Endometrial microvascular endothelial cells (primary cell): Measurements from ENCODE around the gene KRT79. TPM values are rescaled to one million over a fixed set of nuclear protein-coding genes. Genes with fewer than 3 reads are reported as not detected.

Experiments
- in situ Hi-C: cut with HindIII; loops from 2 replicates; pipeline ENCODE4 v1.10.0; 2017; ENCODE audit warnings: low sequenced_read_pairs, low pct_unique_long_range_greater_than_20kb; ENCODE audit errors: inconsistent ontology term
- total RNA-seq: library from RNA; depleted of rRNA; stranded (reverse); fragments of >200 nt; gene quantifications from one replicate; pipeline ENCODE4 v1.2.3, GENCODE V29; 2015; ENCODE audit errors: inconsistent ontology term

Gene KRT79
- total RNA-seq: not detected

DNA sequence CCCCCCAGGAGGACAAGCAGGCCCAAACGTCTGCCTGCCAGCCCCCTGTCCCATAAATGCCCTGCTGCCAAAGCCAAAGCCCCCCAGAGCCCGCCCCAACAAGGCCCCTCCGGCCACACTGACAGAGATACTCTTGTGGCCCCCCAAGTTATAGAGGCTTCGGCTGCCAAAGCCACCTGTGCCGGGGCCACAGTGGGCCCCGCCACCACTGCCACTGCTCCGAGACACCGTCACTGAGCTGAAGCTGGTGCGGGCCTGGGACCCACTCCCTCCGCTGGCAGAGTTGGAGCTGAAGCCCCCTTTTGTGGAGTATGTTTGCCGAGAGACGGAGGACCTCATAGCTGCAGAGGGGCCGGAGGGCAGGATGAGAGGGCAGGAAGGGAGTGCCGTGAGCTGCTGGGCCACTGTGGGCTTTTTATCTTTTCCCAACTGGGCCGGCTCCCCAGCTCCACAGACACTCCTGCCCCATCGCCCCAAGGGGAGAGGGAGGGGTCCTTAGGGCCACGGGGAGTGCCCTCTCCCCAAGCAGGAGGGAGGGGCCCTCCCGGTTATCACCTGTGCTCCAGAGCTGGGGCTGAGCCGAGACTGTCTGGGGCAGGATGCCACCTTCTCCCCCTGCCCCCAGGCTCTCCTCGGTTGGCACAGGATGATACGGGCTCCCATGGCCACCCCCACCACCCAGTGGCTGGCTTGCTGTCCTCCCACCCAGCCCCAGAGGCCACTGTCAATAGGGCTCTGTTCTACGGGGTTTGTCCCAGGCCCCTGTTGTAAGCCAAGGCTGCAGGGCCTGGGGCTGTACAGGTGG, at the start of gene KRT79:
TSS of gene KRT79 (minus strand) at position 390 of the 805 bp plus-strand sequence. CDS start at position 339, 51 bp downstream.
- in situ Hi-C loops: no loop called here

DNA sequence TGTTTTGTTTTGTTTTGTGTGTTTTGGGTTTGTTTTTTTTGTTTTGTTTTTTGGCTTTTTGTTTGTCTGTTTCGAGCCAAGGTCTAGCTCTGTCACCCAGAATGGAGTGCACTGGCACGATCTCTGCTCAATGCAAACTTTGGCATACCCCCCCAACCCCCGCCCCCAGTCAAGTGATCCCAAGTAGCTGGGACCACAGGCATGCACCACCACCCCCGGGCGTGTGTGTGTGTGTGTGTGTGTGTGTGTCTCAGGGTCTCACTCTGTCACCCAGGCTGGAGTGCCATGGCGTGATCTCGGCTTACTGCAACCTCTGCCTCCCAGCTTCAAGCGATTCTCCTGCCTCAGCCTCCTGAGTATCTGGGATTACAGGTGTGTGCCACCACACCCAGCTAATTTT, 46.4 kb upstream of the KRT79 start:
- in situ Hi-C loops: loop anchor here (25.0 kb wide), 1 partner anchor 107 kb away; no protein-coding TSS in a partner anchor

DNA sequence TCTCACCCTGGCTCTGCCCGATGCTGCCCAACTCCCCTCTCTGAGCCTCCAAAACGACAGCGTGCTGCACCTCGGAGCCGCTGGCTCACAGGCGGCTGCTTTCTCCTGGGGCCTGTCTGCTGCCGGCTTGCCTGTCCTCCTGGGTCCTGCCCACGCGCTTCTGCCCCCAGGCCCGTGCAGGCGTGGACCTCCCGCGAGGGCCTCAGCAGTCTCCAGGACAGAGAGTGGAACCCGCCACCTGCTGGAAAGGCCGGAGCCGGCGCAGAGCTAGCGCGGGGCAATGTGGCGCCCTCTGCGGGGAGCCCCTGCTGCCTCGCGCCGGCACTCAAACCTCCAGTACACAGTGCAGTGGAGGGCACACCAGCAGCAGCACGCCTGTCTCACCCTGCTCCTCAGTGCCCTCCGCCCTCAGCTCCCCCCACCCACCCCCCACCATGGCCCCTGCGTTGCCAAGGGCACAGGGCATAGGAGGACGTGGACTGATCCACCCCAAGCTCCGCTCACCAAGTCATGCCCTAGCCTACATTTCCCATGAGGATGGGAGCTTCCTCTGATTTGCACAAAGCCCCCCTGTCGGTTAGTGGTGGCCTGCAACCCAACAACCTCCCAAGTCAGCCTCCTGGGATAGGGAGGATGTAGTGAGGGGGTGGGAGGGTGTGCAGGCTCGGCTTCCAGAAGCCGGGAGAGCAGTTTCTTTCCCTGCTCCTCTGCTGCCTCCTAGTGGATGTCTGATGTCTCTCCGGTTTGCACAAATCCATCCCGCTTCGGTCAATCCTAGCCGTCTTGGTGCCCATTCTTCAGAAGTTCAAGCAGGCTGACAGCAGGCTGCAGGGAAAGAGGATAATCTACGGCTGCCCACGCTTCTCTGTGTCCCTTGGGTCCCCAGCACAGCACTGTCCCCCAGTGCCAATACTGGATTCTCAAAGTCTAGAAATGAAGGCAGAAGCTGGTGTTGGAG, 45.6 kb upstream of the KRT79 start:
- in situ Hi-C loops: loop anchor here (25.0 kb wide), 1 partner anchor 108 kb away; no protein-coding TSS in a partner anchor

DNA sequence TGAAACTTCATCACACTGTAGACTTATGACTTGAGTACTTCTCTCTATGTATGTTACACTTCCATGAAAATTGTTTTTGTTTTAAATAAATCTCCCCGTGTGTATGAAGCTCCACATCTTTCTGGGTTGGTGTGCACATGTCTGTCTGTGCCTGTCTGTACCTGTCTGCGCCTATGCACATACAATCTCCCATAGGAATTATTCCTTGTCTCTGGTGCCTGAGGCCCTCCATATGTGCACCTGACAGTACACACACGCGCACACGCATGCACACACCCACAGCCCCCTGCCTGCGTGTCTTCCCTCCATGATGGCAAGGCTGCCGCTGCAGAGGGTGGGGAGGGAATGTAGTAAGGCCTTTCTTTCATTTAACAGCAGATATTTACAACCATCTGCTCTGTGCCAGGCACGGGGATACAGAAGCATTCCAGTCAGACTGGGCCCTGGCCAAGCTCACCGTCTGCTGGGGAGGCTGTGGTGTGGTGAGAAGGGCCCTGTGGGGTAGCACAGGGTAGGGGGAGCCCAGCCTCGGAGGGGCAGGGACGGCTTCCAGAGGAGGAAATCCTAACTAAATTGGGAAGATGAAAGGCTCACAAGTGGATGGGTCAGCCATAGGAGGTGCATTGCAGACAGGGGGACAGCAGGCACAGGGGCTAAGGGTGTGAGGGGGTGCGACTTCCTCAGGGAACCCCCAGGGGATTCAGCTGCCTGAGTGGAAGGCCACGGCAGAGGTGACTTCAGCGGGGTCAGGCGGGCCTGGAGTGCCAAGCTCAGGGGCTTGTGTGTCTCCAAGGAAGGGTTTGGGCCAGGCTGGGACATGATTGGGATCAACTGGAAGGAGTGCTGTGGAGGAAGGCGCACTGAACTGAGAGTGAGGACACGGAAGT, 44.6 kb upstream of the KRT79 start:
- in situ Hi-C loops: loop anchor here (25.0 kb wide), 1 partner anchor 109 kb away; no protein-coding TSS in a partner anchor

DNA sequence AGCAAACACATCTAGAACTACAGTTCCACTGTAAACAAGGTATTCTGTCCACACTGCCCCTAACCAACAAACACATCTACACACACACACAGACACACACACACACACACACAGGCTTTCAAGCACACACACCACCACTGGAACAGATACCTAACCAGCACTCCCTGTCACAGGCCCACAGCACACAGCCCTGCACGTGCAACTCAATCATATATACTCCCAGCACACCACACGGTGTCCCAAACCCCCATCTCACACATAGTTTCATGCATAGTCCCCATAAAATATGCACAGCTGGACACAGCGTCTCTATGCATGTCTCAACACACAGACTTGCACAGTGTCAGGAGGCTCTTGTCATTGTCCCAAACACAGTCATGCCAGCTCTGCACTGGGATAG, 43.1 kb upstream of the KRT79 start:
- in situ Hi-C loops: loop anchor here (25.0 kb wide), 1 partner anchor 110 kb away; no protein-coding TSS in a partner anchor

DNA sequence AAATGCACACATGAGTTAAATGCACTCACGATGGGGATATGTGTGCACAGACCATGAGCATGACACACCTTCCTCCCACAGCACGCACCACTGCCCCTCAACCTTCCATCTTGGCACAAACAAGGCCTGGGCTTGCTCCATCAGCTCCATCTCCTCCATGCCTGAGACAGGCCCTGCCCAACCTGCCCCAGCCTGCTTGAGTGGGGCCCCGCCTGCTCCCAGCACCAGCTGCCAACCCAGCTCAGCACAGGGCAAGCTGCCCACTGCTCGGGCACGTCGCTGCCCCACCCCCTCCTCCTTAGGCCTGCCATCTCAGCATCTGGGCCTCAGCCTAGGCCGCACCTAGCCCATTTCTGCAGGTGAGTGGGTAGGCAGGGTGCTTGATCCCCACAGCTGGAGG, 42.3 kb upstream of the KRT79 start:
- in situ Hi-C loops: loop anchor here (25.0 kb wide), 1 partner anchor 111 kb away; no protein-coding TSS in a partner anchor

DNA sequence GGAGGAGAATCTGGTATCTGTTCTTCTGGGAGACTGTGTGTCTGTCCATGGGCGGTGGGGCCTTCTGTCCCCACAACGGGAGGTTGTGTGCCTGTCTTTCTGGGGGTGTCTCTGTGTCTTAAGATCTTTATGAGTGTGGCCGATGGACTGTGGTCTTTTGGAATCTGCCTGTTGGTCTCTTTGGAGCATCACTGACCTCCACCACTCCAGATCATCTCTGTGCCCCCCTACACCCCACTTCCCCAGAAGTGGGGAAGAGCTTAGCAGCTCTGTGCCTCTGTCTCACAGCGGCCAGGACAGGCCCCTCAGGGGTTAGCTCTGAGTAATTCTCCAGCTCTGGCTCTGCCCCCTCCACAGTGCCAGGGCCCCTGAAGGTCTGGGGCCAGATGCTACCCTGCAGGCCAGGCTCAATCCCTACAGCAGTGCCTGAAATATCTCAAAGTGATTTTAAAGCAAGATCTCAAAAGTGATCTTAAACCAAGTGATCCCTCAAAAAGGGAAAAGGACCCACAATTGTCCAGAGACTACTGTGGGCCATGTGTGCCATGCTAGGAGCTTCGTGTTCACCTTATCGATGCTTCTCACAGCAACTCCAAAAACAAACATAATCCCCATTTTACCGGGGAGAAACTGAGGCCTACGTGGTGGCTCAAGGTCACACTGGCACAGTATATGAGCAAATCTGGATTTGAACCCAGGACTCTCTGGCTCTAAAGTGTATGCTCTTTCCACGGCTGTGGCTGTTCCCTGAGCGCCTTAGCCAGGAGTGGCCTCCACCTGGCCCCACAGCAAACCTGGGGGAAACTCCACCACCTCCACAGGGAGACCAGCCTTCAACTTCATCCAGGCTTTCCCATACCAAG, 40.7 kb upstream of the KRT79 start:
- in situ Hi-C loops: loop anchor here (25.0 kb wide), 1 partner anchor 112 kb away; no protein-coding TSS in a partner anchor

DNA sequence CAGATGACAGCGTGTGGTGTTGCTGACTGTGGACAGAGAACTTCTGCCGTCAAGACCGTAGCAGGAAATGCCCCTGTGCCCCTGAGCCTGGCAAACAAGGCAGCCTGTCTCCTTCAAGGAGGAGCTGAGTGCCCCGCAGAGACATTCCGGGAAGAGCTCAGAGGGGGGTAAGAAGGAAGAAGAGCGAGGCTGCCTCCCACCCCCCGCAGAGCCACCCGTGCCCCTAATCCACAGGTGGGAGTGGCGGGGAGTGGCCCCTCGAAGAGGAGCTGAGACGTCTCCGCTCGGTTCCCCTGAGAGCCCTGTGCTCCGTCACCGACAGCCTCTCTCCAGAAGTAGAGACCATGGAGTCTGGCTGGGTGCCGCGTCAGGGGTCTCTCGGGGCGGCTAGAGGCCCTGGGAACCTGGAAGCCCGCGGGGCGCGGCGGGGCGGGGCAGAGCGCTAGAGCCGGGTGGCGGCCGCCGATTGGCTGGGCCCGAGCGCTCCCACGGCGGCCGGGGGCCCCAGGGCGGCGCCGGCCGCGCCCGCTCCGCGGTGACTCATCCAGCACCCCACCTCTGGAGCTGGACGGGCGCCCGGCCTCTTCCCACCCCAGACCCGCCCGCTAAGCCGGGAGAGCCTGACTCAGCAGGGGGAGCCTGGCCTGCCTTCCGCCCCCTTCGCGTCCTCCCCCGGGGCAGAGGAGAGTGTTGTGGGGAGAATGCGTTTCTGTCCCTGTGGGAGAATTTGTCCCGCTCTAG, 39.9 kb upstream of the KRT79 start:
- in situ Hi-C loops: no loop called here

DNA sequence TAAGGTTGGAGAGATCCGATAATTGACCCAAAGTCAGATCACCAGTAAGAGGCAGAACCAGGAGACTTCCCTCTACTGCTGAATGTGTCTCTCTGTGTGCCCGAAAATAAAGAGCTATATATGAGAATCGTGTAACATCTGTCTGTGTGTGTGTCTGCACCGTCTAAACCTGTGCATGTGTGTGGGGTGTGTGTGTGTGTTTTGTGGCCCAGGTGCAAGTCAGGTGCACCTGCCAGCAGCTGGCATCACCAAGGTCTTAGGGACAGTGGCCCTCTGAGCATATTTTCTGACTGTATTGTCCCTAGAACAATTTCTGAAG, 39.4 kb upstream of the KRT79 start:
- in situ Hi-C loops: no loop called here

DNA sequence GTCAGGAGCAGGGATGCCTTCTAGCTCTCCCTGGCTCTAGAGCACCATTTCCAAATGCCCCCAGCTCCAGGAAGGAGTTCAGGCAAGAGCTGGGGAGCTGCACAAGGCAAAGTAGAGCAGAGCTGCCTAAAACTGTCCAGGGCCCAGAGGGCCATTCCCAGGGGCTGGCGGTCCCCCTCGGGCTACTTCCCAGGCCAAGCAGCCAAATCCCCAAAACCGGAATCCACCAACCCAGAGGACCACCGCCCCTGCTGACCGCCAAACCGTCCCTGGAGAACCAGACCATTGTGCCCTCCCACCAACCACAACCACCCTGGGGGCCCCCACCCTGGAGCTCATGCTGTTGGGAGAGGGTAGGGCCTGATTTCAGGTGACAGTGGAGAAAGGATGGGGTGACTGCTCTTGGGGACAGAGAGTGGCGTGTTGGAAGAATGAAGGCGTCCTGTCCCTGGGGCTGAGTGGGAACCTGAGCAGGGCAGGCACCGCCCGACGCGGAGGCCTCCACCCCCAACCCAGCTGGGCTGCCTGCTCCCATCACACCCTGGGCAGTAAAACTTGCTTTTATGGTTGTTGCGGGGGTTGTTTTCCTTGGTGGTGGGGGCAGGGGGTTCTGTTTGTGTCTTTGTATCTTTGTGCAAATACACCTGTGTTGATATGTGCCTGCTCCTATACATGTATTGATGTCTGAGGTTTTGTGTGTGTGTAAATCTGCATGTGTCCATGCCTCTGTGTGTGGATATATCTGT, 38.7 kb upstream of the KRT79 start:
- in situ Hi-C loops: no loop called here

DNA sequence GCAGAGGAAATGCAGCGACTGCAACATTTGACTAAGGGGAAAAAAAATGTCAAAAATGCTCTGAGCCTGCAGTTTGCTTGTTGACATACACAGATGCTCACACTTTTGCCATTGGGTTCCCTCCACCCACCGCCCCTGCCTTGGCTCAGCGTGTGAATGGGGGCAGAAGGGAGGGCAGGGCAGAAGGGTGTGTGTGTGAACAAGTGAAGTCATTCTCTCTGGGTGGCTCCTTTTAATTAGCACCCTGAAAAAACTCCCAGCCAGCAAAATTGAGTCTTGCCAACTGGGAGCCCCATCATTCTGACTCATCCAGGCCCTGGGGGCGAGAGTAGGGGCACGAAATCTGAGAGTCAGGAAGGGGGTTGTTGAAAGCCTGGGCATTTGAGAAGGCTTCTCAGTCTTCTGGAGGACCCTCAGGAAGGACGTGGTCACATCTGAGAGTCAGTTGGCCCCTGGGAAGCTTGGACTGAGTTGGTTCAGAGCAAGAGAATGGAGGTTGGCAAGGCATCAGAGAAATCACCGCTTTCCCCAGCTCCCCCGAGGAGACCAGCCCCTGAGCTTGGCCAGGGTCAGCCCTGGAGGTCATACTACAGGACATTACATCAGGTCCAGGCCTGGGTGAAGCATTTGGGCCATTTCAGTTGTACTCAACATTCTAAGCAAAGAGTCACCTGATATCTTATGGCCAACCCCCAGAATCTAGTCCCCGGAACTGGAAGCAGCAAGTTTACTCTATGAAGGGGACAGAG, 37.4 kb upstream of the KRT79 start:
- in situ Hi-C loops: no loop called here

DNA sequence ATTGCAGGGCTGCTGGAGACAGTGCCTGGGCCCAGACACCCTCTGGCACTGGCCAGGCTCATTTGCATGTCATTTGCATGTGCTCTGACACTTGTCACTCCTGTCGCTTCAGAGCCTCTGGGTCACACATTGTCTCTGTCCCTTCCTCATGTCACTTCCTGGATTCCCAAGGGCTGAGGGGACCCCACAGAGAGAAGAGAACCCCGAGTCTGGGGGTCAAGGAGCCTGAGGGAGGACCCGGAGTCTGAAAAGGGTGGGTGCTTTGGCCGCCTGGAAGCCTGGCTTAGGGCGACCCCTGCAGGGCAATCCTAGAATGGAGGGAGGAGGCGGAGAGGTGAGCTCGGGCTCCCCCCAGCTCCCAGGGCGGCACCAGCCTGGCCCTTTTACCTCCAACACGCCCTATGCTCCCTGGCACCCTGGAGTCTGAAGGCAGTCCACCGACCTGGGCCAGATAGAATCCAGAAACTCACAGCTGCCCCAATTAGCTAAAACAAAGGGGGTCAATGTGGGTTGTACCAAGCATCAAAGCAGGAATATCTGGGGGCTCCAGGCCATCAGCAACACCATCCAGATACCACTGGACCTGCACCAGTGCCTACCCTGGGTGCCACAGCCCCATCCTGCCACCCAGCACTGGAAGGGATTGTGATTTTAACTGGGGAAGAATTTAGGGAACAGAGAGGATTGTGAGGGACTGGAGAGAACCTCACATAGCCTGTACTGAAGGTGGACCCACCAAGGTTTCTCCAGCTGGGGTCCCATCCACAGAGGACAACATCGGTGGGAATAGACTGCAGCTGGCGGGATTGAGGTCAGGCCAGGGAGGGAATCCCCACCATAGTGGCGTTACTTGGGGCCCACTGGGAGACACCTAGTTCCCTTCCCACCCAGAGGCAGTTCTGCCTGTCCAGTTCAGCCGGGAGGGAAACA, 36.5 kb upstream of the KRT79 start:
- in situ Hi-C loops: no loop called here

DNA sequence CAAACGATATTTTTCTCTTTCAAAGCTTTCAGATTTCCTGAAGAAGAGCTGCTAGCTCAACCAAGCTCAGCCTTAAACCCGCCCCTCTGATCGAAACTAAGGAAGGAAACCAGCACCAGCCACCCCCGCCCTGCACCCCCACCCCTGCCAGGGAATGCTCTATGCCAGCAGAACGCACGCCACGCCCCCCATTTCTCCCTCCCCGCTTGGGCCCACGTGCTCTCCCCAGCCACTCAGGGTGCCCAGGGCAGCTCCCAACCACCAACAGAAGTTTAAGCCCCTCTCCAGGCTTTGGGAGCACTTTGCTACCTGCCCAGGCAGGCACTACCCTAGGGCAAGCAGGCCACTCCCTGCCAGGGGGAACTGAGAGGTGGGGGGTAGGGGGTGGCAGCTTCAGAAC, 33.5 kb upstream of the KRT79 start:
- in situ Hi-C loops: no loop called here

DNA sequence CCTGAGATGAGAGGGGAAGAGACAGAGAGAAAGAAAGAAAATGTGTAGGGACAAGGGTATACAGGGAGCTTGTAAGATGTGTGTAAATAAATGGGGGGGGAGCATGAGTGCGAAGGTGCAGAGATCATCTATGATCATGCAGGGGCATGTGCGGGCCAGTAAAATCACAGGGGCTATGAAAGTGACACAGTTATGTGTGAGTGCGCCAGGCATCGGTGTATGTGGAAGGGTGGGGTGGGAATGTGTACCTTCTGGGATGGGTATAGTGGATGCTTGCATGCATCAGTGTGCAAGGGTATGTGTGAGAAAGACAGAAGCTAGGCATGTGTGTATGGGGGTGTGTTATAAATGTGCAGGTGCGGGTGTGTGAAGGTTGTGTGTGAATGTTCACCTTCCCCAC, 33.0 kb upstream of the KRT79 start:
- in situ Hi-C loops: no loop called here
